HepG2 (cell line): ENCODE results near the gene CARD9. TPM values are rescaled to one million over a fixed set of nuclear protein-coding genes. Genes with fewer than 3 reads are reported as not detected.

ENCODE experiments used
- ATM ChIP-seq: fragments of 450-650 bp; IDR thresholded peaks from 2 replicates; pipeline ENCODE4 v1.7.1; 2017; ENCODE audit warnings: mild to moderate bottlenecking, borderline replicate concordance
- GZF1 ChIP-seq: sonication (generic); formaldehyde crosslinking; IDR thresholded peaks from 2 replicates; pipeline ENCODE4 v1.5.1; 2020; ENCODE audit warnings: mild to moderate bottlenecking, missing genetic modification reagents
- MTA3 ChIP-seq: sonication (generic); formaldehyde crosslinking; IDR thresholded peaks from 2 replicates; pipeline ENCODE4 v1.4.0; 2020; ENCODE audit warnings: missing genetic modification reagents
- NFRKB ChIP-seq: fragments of 450-650 bp; IDR thresholded peaks from 2 replicates; pipeline ENCODE4 v1.6.1; 2017
- PHB2 ChIP-seq: fragments of 450-650 bp; IDR thresholded peaks from 2 replicates; pipeline ENCODE4 v1.6.1; 2018; ENCODE audit not compliant: partially characterized antibody
- PPARG ChIP-seq: conservative IDR thresholded peaks from 2 replicates; pipeline ENCODE4 v1.6.1; 2016; ENCODE audit warnings: missing biosample characterization, missing genetic modification reagents
- REL ChIP-seq: sonication (generic); formaldehyde crosslinking; conservative IDR thresholded peaks from 2 replicates; pipeline ENCODE4 v1.8.0; 2022; ENCODE audit warnings: mild to moderate bottlenecking, missing genetic modification reagents, moderate library complexity
- RERE ChIP-seq: IDR thresholded peaks from 2 replicates; pipeline ENCODE4 v1.6.1; 2016; ENCODE audit warnings: low read depth, missing genetic modification reagents, missing compliant biosample characterization
- RXRB ChIP-seq: IDR thresholded peaks from 2 replicates; pipeline ENCODE4 v1.6.1; 2016; ENCODE audit warnings: borderline replicate concordance, missing genetic modification reagents, missing compliant biosample characterization
- STAG1 ChIP-seq: sonication (generic); formaldehyde crosslinking; IDR thresholded peaks from 2 replicates; pipeline ENCODE4 v1.4.0; 2020; ENCODE audit warnings: missing genetic modification reagents
- ZFP90 ChIP-seq: sonication (generic); formaldehyde crosslinking; IDR thresholded peaks from 2 replicates; pipeline ENCODE4 v1.8.0; 2022; ENCODE audit warnings: missing genetic modification reagents, mild to moderate bottlenecking, inconsistent platforms, borderline replicate concordance
- ZNF614 ChIP-seq: IDR thresholded peaks from 2 replicates; pipeline ENCODE4 v1.6.1; 2018; ENCODE audit warnings: missing biosample characterization, missing genetic modification reagents, inconsistent platforms, borderline replicate concordance
- ZSCAN25 ChIP-seq: sonication (generic); formaldehyde crosslinking; IDR thresholded peaks from 2 replicates; pipeline ENCODE4 v1.8.0; 2022; ENCODE audit warnings: mild to moderate bottlenecking, missing genetic modification reagents
- polyA plus RNA-seq, 8 experiments: library from polyadenylated mRNA; depleted of rRNA in 3 of 8; stranded (reverse) in 7 of 8; unstranded in 1 of 8; fragments of >200 nt; fragmentation: Illumina TruSeq in 4 of 8; extraction: Trizol in 4 of 8; gene quantifications; 2 replicates each; pipeline versions ENCODE4 v1.2.1 to v1.2.3, GENCODE V29; 2011 to 2016; ENCODE audit warnings: low read depth in 4 of 8, missing spikeins in 1 of 8, mixed read lengths in 1 of 8; ENCODE audit not compliant: insufficient read depth in 1 of 8
- total RNA-seq, 5 experiments: library from RNA; depleted of rRNA; stranded (reverse); fragments of >200 nt; fragmentation: Illumina TruSeq; extraction: Trizol; gene quantifications; 2 replicates each; pipeline ENCODE4 v1.2.3, GENCODE V29; 2016; ENCODE audit warnings: low read depth in 1 of 5
- TF ChIP-seq, protein P1 (sequence below): sonication (generic); formaldehyde crosslinking; IDR thresholded peaks from 2 replicates; pipeline ENCODE4 v1.9.0; 2021; ENCODE audit warnings: missing genetic modification reagents, borderline replicate concordance
- TF ChIP-seq, protein P2 (sequence below): sonication (generic); formaldehyde crosslinking; IDR thresholded peaks from 2 replicates; pipeline ENCODE4 v1.4.0; 2020; ENCODE audit warnings: missing genetic modification reagents, borderline replicate concordance

Gene CARD9
- total and polyA plus RNA-seq, 2 of the 13 experiments (the other 11 are each of a cell fraction or from before 2014, with no cell fraction given), result 3.3 to 7.4 TPM

DNA sequence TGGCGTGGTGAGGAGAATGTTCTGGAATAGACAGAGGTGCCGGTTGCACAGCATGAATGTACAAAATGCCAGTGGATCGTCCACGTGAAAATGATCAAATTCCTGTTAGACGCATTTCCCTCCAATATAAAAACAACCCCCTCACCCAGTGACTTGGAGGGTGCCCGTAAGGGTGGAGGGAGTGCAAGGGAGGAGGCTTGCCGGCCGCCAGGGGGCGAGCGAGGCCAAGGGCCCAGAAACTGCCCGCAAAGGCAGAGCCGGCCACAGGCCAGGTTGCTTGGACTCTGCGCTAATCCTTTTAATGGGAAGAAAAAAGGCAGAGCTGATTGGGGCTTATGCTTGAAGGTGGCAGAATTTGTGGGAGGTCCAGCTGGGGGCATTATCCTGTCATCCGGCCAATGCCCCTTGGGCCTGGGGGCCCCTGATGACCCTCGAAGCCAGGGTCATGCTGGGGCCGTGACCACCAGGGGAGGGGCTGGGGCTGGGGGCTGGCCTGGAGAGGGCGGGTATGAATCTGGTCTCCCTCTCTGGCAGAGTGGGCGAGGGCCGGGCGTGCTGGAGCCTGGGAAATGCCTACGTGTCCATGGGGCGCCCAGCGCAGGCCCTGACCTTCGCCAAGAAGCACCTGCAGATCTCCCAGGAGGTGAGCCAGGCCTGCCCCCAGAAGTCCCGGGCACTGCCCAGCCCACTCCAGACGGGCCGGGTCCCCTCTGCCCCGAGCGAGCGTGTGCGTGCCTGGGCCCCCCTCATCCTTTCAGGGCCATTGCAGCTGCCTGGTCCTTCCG is 34.1 kb downstream of the CARD9 start (continued):
- TF ChIP-seq, protein P1, sequence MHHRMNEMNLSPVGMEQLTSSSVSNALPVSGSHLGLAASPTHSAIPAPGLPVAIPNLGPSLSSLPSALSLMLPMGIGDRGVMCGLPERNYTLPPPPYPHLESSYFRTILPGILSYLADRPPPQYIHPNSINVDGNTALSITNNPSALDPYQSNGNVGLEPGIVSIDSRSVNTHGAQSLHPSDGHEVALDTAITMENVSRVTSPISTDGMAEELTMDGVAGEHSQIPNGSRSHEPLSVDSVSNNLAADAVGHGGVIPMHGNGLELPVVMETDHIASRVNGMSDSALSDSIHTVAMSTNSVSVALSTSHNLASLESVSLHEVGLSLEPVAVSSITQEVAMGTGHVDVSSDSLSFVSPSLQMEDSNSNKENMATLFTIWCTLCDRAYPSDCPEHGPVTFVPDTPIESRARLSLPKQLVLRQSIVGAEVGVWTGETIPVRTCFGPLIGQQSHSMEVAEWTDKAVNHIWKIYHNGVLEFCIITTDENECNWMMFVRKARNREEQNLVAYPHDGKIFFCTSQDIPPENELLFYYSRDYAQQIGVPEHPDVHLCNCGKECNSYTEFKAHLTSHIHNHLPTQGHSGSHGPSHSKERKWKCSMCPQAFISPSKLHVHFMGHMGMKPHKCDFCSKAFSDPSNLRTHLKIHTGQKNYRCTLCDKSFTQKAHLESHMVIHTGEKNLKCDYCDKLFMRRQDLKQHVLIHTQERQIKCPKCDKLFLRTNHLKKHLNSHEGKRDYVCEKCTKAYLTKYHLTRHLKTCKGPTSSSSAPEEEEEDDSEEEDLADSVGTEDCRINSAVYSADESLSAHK (CRISPR knock-in tag), result no peak
- TF ChIP-seq PPARG (CRISPR knock-in tag) (no peak), RERE (CRISPR knock-in tag) (no peak), PHB2 (no peak), ZNF614 (peak; percentile 64; the same call in 1 of the 2 replicates), GZF1 (CRISPR knock-in tag) (no peak), ATM (no peak), NFRKB (no peak), ZSCAN25 (peak; percentile 27; the same call in 1 of the 2 replicates), STAG1 (CRISPR knock-in tag) (peak; percentile 87), MTA3 (CRISPR knock-in tag) (no peak), RXRB (CRISPR knock-in tag) (0 out of 2 replicates have a peak, but pooled peaks have one; percentile 31), REL (CRISPR knock-in tag) (no peak), ZFP90 (CRISPR knock-in tag) (no peak)
- TF ChIP-seq, protein P2, sequence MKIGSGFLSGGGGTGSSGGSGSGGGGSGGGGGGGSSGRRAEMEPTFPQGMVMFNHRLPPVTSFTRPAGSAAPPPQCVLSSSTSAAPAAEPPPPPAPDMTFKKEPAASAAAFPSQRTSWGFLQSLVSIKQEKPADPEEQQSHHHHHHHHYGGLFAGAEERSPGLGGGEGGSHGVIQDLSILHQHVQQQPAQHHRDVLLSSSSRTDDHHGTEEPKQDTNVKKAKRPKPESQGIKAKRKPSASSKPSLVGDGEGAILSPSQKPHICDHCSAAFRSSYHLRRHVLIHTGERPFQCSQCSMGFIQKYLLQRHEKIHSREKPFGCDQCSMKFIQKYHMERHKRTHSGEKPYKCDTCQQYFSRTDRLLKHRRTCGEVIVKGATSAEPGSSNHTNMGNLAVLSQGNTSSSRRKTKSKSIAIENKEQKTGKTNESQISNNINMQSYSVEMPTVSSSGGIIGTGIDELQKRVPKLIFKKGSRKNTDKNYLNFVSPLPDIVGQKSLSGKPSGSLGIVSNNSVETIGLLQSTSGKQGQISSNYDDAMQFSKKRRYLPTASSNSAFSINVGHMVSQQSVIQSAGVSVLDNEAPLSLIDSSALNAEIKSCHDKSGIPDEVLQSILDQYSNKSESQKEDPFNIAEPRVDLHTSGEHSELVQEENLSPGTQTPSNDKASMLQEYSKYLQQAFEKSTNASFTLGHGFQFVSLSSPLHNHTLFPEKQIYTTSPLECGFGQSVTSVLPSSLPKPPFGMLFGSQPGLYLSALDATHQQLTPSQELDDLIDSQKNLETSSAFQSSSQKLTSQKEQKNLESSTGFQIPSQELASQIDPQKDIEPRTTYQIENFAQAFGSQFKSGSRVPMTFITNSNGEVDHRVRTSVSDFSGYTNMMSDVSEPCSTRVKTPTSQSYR (CRISPR knock-in tag), result no peak
